GM19099 (cell line): ENCODE measurements around the gene KLHDC8A.

Experiments used
- POLR2A ChIP-seq: IDR thresholded peaks from 3 replicates; pipeline ENCODE4 v1.6.1; 2011; ENCODE audit warnings: low read depth; ENCODE audit not compliant: insufficient read length; ENCODE audit errors: extremely low read depth

Gene KLHDC8A

GRCh38 chr1:205353191-205353590 is 3.5 kb downstream of the KLHDC8A start:
- no peak for TF ChIP-seq POLR2A

GRCh38 chr1:205351984-205352713 is 4.6 kb downstream of the KLHDC8A start:
- no peak for TF ChIP-seq POLR2A

- TF ChIP-seq POLR2A: no peak
Measured at GRCh38 chr1:205350691-205351141, 6.0 kb downstream of the KLHDC8A start.

GRCh38 chr1:205350124-205350523 is 6.6 kb downstream of the KLHDC8A start:
- no peak for TF ChIP-seq POLR2A

GRCh38 chr1:205348554-205349487 is 7.9 kb downstream of the KLHDC8A start:
- no peak for TF ChIP-seq POLR2A

- TF ChIP-seq POLR2A: no peak
Measured at GRCh38 chr1:205346956-205347574, 9.7 kb downstream of the KLHDC8A start.

GRCh38 chr1:205345761-205346160 is 11.0 kb downstream of the KLHDC8A start:
- TF ChIP-seq POLR2A: no peak

GRCh38 chr1:205344066-205344928 is 12.4 kb downstream of the KLHDC8A start:
- TF ChIP-seq POLR2A: no peak

- no peak for TF ChIP-seq POLR2A
Measured at GRCh38 chr1:205343431-205344065, 13.2 kb downstream of the KLHDC8A start.

GRCh38 chr1:205342986-205343385 is 13.7 kb downstream of the KLHDC8A start:
- TF ChIP-seq POLR2A: no peak

- no peak for TF ChIP-seq POLR2A
Measured at GRCh38 chr1:205340676-205341075, 16.0 kb downstream of the KLHDC8A start.

- TF ChIP-seq POLR2A: no peak
Measured at GRCh38 chr1:205339717-205340116, 17.0 kb downstream of the KLHDC8A start.

- TF ChIP-seq POLR2A: no peak
Measured at GRCh38 chr1:205339197-205339702, 17.5 kb downstream of the KLHDC8A start.

- no peak for TF ChIP-seq POLR2A
Measured at GRCh38 chr1:205338011-205338410, 18.7 kb downstream of the KLHDC8A start.
